NB4 (cell line): ENCODE data around the gene NLGN2.

ENCODE experiments used
- MYC ChIP-seq: IDR thresholded peaks from 2 replicates; pipeline ENCODE4 v1.6.1; 2011; ENCODE audit warnings: low read depth, low read length
- POLR2A ChIP-seq: IDR thresholded peaks from 2 replicates; pipeline ENCODE4 v1.6.1; 2011; ENCODE audit warnings: mild to moderate bottlenecking; ENCODE audit not compliant: insufficient read length; ENCODE audit errors: extremely low read depth
- TF ChIP-seq, protein P1 (sequence below): IDR thresholded peaks from one replicate; pipeline ENCODE4 v1.5.1; 2012; ENCODE audit warnings: low read depth, low read length
- TF ChIP-seq, protein P2 (sequence below): IDR thresholded peaks from 2 replicates; pipeline ENCODE4 v1.6.1; 2011; ENCODE audit warnings: low read depth, low read length

- TF ChIP-seq, protein P1, sequence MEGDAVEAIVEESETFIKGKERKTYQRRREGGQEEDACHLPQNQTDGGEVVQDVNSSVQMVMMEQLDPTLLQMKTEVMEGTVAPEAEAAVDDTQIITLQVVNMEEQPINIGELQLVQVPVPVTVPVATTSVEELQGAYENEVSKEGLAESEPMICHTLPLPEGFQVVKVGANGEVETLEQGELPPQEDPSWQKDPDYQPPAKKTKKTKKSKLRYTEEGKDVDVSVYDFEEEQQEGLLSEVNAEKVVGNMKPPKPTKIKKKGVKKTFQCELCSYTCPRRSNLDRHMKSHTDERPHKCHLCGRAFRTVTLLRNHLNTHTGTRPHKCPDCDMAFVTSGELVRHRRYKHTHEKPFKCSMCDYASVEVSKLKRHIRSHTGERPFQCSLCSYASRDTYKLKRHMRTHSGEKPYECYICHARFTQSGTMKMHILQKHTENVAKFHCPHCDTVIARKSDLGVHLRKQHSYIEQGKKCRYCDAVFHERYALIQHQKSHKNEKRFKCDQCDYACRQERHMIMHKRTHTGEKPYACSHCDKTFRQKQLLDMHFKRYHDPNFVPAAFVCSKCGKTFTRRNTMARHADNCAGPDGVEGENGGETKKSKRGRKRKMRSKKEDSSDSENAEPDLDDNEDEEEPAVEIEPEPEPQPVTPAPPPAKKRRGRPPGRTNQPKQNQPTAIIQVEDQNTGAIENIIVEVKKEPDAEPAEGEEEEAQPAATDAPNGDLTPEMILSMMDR = no peak
- TF ChIP-seq, protein P2, sequence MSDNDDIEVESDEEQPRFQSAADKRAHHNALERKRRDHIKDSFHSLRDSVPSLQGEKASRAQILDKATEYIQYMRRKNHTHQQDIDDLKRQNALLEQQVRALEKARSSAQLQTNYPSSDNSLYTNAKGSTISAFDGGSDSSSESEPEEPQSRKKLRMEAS = no peak
- no peak for TF ChIP-seq POLR2A
- no peak for TF ChIP-seq MYC
Observed at GRCh38 chr17:7445619-7445968, 37.9 kb downstream of the NLGN2 start.
